Measurements from ENCODE around the gene PAK1.

Gene PAK1

DNA sequence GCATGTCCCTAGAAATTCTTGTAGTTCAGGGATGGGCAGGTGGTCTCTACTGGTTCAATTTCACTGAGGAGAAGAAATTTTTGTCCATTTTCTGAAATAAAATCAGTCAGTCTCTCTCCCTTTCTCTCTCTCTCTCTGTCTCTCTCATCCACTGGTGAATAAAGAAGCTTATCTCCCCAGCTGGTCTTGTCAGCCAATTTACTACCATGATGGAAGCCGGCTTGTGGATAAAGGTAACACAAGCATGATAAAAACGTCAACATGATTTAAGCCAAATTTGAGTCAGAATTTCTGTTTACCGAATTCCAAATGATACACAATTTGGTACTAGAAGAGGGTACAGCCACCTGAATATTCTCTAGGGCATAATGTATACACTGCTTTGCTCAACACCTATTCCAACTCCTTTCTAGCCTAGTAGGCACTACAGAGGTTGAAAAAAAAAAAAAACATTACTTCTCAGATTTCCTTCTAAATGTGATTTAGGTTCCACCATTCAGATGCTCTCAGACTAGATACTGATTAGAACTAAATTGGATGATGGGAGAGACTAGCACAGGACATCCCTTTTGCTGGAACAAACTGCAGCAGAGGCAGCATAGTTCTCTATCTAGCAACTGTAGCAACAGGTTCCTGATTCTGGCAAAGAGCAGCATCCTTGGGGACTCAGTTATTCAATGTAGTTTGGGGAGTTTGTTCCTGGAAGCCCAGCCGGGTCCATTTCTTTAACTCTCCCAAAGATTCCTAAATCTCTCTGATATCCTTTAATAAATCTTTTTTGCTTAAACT lies 18.8 kb downstream of the PAK1 start:
- TF ChIP-seq, protein P1, sequence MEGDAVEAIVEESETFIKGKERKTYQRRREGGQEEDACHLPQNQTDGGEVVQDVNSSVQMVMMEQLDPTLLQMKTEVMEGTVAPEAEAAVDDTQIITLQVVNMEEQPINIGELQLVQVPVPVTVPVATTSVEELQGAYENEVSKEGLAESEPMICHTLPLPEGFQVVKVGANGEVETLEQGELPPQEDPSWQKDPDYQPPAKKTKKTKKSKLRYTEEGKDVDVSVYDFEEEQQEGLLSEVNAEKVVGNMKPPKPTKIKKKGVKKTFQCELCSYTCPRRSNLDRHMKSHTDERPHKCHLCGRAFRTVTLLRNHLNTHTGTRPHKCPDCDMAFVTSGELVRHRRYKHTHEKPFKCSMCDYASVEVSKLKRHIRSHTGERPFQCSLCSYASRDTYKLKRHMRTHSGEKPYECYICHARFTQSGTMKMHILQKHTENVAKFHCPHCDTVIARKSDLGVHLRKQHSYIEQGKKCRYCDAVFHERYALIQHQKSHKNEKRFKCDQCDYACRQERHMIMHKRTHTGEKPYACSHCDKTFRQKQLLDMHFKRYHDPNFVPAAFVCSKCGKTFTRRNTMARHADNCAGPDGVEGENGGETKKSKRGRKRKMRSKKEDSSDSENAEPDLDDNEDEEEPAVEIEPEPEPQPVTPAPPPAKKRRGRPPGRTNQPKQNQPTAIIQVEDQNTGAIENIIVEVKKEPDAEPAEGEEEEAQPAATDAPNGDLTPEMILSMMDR (IDR thresholded peaks at IDR 0.05; ENCODE audit: low read length, missing control alignments), result no peak
- DNase-seq (ENCODE audit: low read depth), result no peak
- H3K4me3 ChIP-seq (replicated peaks; ENCODE audit: low read depth, low read length), result no peak overlapping the region

DNA sequence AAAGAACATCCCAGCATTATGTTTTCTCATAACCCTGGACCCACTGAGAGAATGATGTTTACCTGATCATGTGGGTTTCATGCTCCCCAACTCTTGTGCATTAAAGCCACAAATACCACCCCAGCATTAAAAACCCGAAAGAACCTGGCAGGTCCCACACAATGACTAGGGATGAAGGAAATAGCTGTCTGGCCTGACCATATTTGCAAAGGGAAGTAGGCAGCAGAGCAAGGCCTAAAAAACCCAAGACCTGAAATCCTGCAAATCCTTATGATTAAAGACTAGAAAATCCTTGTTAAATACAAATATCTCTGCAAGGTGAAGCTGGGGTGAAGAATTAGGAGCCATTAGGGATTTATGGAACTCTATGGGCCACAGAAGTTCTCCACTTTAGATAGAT lies 23.7 kb downstream of the PAK1 start:
- H3K4me3 ChIP-seq (replicated peaks; ENCODE audit: low read depth, low read length), result no peak overlapping the region
- TF ChIP-seq, protein P1 (IDR thresholded peaks at IDR 0.05; ENCODE audit: low read length, missing control alignments), result no peak
- no peak for DNase-seq (ENCODE audit: low read depth)

DNA sequence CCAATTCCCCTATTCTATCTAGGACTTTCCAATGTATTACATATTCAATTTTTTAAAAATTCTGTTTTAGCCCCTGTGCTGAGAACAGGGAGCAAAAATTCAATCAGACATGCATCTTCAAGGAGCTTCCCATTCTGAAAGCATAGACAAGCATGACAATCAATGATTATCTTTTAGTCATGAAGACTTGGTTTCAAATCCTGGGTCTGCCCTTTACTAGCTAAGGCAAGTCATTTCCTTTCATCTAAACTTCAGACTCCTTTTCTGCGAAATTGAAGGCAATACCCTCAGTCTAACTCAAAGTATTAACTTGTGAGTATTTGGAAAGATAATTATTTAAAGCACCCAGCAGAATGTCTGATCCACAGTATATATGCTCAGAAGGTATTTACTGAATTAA lies 24.1 kb downstream of the PAK1 start:
- DNase-seq (ENCODE audit: low read depth), result no peak
- TF ChIP-seq, protein P1 (IDR thresholded peaks at IDR 0.05; ENCODE audit: low read length, missing control alignments), result no peak
- no peak overlapping the region for H3K4me3 ChIP-seq (replicated peaks; ENCODE audit: low read depth, low read length)

DNA sequence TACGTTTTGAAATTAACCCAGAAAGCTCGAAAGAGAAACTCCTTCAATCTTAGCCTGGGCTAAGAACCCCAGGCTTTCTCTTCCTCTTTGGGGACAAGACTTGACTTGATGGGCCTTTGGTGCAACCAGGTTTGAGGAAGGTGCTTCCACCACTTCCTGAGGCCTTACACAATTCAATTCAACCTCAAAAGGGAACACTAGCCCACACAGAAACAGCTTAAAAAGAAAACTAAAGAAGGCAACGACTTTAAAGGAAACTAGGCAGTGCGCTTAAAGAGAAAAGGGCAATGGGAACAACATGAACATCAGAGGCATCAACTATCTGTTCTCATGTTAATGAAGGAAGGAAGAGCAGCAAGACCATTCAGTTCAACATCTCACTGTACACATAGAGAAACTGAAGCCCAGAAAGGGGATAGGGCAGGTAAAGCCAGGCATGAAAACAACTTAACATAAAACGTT lies 24.8 kb downstream of the PAK1 start:
- no peak for DNase-seq (ENCODE audit: low read depth)
- no peak overlapping the region for H3K4me3 ChIP-seq (replicated peaks; ENCODE audit: low read depth, low read length)
- TF ChIP-seq, protein P1 (IDR thresholded peaks at IDR 0.05; ENCODE audit: low read length, missing control alignments), result no peak

DNA sequence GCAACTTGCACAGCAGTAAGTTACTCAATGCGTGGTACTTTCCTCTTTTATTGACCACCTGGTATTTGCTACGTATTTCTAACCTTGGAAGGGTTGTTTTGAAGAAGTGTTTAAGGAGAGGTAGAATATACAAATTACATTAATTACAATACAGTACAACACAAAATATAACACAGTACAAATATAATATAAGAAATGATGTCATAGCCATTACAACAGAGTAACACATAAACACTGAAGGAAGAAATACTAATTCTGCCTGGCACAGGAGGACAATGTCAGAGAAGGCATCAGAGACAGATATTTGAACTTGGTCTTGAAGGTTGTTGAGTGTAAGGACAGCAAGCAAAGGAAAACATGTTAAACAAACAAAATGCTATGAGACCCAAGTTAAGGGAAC lies 25.6 kb downstream of the PAK1 start:
- no peak for DNase-seq (ENCODE audit: low read depth)
- H3K4me3 ChIP-seq (replicated peaks; ENCODE audit: low read depth, low read length), result no peak overlapping the region
- TF ChIP-seq, protein P1 (IDR thresholded peaks at IDR 0.05; ENCODE audit: low read length, missing control alignments), result no peak

DNA sequence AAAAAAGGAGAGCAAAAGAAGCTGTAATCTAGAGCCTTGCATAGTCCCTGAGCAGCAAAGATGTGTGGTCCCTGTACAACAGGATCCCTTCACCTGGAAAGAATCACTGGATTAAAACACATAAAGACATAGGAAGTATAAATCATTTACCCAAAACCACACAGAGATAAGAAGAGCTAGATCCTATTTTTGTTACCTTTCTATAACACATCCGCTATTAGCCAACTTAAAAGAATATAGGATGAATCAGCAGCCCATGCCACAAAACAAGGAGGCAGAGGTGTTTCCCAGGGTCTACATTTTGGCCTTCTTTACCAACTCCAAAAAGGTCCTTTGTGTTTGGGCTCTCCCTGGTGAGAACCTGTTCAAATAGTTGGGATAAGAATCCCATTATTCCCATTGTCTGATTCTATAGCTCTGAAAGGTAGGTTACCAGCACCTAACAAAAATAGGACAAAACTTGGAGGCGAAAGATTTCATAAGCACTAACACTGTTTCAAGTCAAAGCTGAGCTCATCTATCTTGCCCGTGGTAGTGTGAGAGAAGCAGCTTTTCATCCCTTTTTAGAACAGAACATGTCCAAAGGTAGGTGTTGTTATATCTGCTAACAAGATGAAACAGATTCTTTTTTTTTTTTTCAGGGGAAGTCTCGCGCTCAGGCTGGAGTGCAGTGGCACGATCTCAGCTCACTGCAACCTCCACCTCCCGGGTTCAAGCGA lies 26.8 kb downstream of the PAK1 start:
- no peak overlapping the region for H3K4me3 ChIP-seq (replicated peaks; ENCODE audit: low read depth, low read length)
- TF ChIP-seq, protein P1 (IDR thresholded peaks at IDR 0.05; ENCODE audit: low read length, missing control alignments), result no peak
- no peak for DNase-seq (ENCODE audit: low read depth)
